Measurements from ENCODE around the gene BPI. TPM values are rescaled to one million over a fixed set of nuclear protein-coding genes. Genes with fewer than 3 reads are reported as not detected.

Gene BPI
- total RNA-seq, 6 experiments from 2014 or later, result 0.26 to 1.3 (median 0.60) TPM; not detected in 2

DNA sequence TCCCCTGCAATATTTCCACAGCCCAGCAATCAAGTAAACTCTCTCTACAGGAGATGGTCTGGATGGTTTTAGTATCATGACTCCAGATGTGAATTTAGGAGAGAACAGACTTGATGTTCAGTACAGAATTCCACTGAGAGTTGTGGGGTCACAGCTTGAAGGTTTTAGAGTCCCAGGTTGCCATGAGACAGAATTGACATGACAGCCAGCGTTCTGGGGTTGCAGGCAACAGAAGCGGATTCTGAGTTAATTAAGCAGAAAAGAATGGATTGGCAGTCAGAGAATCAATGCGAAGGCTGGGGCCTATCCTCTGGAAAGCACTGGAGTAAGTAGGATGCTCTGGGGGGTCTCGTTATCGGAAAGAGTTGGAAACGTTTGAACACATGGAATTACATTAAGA, 41.0 kb upstream of the BPI start:
- intact Hi-C loops (cut with DNase I), result no loop called here
- no peak overlapping the region for H3K27ac ChIP-seq
- peaks cover 0 to 8% (median 3%) of the 10 kb centered on the region in 4 donors for H3K4me1 ChIP-seq
- H3K9me3 ChIP-seq, result peaks cover 0 to 2% (median 0%) of the 10 kb centered on the region in 4 donors
- no peak overlapping the region for H3K4me3 ChIP-seq
- WGBS (ENCODE audit: insufficient coverage, low coverage, low lambda C conversion rate, missing lambda C conversion rate), result 92% methylated on average over 6 of the region's 6 CpGs
- no peaks in the 10 kb centered on the region for H3K36me3 ChIP-seq
- TF ChIP-seq, protein P1, sequence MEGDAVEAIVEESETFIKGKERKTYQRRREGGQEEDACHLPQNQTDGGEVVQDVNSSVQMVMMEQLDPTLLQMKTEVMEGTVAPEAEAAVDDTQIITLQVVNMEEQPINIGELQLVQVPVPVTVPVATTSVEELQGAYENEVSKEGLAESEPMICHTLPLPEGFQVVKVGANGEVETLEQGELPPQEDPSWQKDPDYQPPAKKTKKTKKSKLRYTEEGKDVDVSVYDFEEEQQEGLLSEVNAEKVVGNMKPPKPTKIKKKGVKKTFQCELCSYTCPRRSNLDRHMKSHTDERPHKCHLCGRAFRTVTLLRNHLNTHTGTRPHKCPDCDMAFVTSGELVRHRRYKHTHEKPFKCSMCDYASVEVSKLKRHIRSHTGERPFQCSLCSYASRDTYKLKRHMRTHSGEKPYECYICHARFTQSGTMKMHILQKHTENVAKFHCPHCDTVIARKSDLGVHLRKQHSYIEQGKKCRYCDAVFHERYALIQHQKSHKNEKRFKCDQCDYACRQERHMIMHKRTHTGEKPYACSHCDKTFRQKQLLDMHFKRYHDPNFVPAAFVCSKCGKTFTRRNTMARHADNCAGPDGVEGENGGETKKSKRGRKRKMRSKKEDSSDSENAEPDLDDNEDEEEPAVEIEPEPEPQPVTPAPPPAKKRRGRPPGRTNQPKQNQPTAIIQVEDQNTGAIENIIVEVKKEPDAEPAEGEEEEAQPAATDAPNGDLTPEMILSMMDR (IDR thresholded peaks at IDR 0.05), result no peak
- TF ChIP-seq POLR2A (IDR thresholded peaks at IDR 0.05), result no peak
- DNase-seq (no peak), ATAC-seq (no peak)
- H3K27me3 ChIP-seq, result no peaks in the 10 kb centered on the region

DNA sequence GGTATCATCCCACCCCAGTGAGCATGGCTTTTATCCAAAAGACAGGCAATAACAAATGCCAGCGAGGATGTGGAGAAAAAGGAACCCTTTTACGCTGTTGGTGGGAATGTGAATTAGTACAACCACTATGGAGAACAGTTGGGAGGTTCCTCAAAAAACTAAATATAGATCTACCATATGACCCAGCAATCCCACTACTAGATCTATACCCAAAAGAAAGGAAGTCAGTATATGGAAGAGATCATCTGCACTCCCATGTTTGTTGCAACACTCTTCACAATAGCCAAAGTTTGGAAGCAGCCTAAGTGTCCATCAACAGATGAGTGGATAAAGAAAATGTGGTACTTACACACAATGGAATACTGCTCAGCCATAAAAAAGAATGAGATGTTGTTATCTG, 37.5 kb upstream of the BPI start:
- H3K9me3 ChIP-seq, result peaks cover 0 to 2% (median 0%) of the 10 kb centered on the region in 4 donors
- no peak for TF ChIP-seq POLR2A (IDR thresholded peaks at IDR 0.05)
- TF ChIP-seq, protein P1 (IDR thresholded peaks at IDR 0.05), result no peak
- 67% methylated on average over 1 of the region's 2 CpGs for WGBS (ENCODE audit: insufficient coverage, low coverage, low lambda C conversion rate, missing lambda C conversion rate)
- intact Hi-C loops (cut with DNase I), result no loop called here
- DNase-seq (no peak), ATAC-seq (no peak)
- no peaks in the 10 kb centered on the region for H3K27me3 ChIP-seq
- H3K27ac ChIP-seq, result no peak overlapping the region
- no peak overlapping the region for H3K4me3 ChIP-seq
- no peaks in the 10 kb centered on the region for H3K36me3 ChIP-seq
- no peaks in the 10 kb centered on the region for H3K4me1 ChIP-seq

DNA sequence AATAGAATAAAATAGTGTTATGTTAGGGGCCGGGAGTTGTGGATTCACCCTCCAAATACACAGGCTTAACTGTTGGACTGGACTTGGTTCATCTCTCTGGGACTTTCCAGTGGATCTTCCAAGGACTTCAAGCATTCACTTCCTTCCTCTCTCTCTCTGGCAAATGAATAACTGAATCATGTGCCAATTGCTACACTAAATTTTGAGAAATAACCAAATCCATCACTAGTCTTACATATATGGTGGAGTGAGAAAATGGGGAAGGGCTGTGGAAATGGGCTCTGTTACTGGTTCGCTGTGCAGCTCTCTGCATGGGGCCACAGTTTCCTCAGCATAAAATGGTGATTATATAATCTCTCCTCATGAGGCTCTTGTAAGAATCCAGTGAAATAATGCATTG, 36.7 kb upstream of the BPI start:
- intact Hi-C loops (cut with DNase I), result no loop called here
- Histone ChIP-seq H3K36me3 (no peaks in the 10 kb centered on the region), H3K4me1 (no peaks in the 10 kb centered on the region), H3K9me3 (peaks cover 0 to 2% (median 0%) of the 10 kb centered on the region in 4 donors), H3K27me3 (no peaks in the 10 kb centered on the region), H3K4me3 (no peak overlapping the region), H3K27ac (no peak overlapping the region)
- WGBS (ENCODE audit: insufficient coverage, low coverage, low lambda C conversion rate, missing lambda C conversion rate), result 86% methylated on average over 2 of the region's 2 CpGs
- TF ChIP-seq, protein P1 (IDR thresholded peaks at IDR 0.05), result no peak
- no peak for TF ChIP-seq POLR2A (IDR thresholded peaks at IDR 0.05)
- ATAC-seq (no peak), DNase-seq (no peak)

DNA sequence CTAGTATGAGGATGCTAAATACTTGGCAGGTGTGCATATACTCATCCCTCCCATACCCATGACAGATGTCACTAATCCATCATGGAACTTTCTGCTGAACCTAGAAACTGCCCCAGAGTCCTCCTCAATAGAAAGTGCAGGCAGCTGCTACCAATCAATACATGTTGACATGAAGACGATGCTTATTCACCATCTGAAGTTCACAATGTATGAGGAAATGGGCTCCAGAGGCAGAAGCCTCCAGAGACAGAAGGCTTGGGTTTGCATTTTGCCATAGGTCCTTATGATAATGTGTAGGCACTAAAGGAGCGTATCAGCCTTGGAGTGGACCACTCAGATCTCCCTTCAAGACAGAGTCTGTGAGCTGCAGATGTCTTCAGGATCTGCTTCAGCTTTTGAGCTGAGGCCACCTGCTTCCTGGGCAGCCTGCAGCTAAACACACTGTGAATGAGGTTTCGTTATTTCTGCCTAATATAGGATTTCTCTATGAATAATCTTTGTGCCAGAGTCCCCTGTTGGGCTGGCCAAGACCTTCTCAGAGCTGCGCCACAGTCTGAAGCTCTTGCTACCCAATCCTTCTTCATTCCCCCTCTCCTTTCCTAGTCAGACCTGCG, 35.9 kb upstream of the BPI start:
- no peak for DNase-seq
- WGBS (ENCODE audit: insufficient coverage, low coverage, low lambda C conversion rate, missing lambda C conversion rate), result 71% methylated on average over 3 of the region's 5 CpGs
- no peaks in the 10 kb centered on the region for H3K4me1 ChIP-seq

More for the DNA sequence above, 35.9 kb upstream of the BPI start:
- intact Hi-C loops (cut with DNase I), result no loop called here
- TF ChIP-seq POLR2A (IDR thresholded peaks at IDR 0.05), result no peak
- TF ChIP-seq, protein P1 (IDR thresholded peaks at IDR 0.05), result no peak
- Histone ChIP-seq H3K9me3 (peaks cover 0 to 2% (median 0%) of the 10 kb centered on the region in 4 donors), H3K4me3 (no peak overlapping the region), H3K36me3 (no peaks in the 10 kb centered on the region), H3K27me3 (no peaks in the 10 kb centered on the region), H3K27ac (no peak overlapping the region)
- ATAC-seq, result no peak
